OCI-LY3 (cell line): ENCODE results near the gene PRSS33.

Source experiments
- H2AFZ ChIP-seq: fragments of 200-600, 300-600 bp; shearing (Covaris generic); 2 replicates; pipeline ENCODE4 v1.6.0; 2014; ENCODE audit warnings: antibody characterized with exemption, low read depth, low read length
- H3K27ac ChIP-seq: fragments of 200-600, 300-600 bp; sonication (generic); 2 replicates; pipeline ENCODE4 v1.5.1; 2014; ENCODE audit warnings: mild to moderate bottlenecking, low read length, moderate library complexity, mixed read lengths
- H3K27me3 ChIP-seq: fragments of 200-600, 300-600 bp; sonication (generic); 2 replicates; pipeline ENCODE4 v1.6.1; 2014; ENCODE audit warnings: low read depth, low read length, mixed read lengths
- H3K36me3 ChIP-seq: fragments of 200-600, 300-600 bp; sonication (generic); replicated peaks from 2 replicates; pipeline ENCODE3; 2014; ENCODE audit warnings: low read depth, low read length, mixed read lengths
- H3K4me1 ChIP-seq: fragments of 300-600, 200-600 bp; sonication (generic); 2 replicates; pipeline ENCODE4 v1.6.1; 2014; ENCODE audit warnings: low read length, mixed read lengths
- H3K4me2 ChIP-seq: fragments of 200-600, 300-600 bp; sonication (generic); 2 replicates; pipeline ENCODE4 v1.6.1; 2014; ENCODE audit warnings: low read length, mixed read lengths
- H3K4me3 ChIP-seq: fragments of 300-600, 200-600 bp; sonication (generic); 2 replicates; pipeline ENCODE4 v1.5.1; 2014; ENCODE audit warnings: antibody characterized with exemption, mild to moderate bottlenecking, low read length, moderate library complexity
- H3K79me2 ChIP-seq: fragments of 300-600, 200-600 bp; shearing (Covaris generic); 2 replicates; pipeline ENCODE4 v1.6.1; 2014; ENCODE audit warnings: mild to moderate bottlenecking, low read length, mixed read lengths
- H3K9ac ChIP-seq: fragments of 300-600, 200-600 bp; shearing (Covaris generic); 2 replicates; pipeline ENCODE4 v1.6.0; 2014; ENCODE audit warnings: mild to moderate bottlenecking, low read length, moderate library complexity
- H3K9me3 ChIP-seq: fragments of 200-600, 300-600 bp; shearing (Covaris generic); 2 replicates; pipeline ENCODE4 v1.6.1; 2014; ENCODE audit warnings: low read length, mixed read lengths; ENCODE audit not compliant: insufficient read depth
- H4K20me1 ChIP-seq: fragments of 200-600, 300-600 bp; sonication (generic); 2 replicates; pipeline ENCODE4 v1.6.1; 2016; ENCODE audit warnings: low read length, mixed read lengths; ENCODE audit not compliant: insufficient read depth
- EZH2phosphoT487 ChIP-seq: fragments of 200-600 bp; shearing (Covaris generic); IDR thresholded peaks from 2 replicates; pipeline ENCODE4 v1.6.1; 2018; ENCODE audit warnings: antibody characterized with exemption, mixed run types, low read depth
- TF ChIP-seq, protein P1 (sequence below): fragments of 200-600, 300-600 bp; sonication (generic); IDR thresholded peaks from 2 replicates; pipeline ENCODE4 v1.5.1; 2014; ENCODE audit warnings: antibody characterized with exemption, low read length, low read depth

Gene PRSS33

DNA sequence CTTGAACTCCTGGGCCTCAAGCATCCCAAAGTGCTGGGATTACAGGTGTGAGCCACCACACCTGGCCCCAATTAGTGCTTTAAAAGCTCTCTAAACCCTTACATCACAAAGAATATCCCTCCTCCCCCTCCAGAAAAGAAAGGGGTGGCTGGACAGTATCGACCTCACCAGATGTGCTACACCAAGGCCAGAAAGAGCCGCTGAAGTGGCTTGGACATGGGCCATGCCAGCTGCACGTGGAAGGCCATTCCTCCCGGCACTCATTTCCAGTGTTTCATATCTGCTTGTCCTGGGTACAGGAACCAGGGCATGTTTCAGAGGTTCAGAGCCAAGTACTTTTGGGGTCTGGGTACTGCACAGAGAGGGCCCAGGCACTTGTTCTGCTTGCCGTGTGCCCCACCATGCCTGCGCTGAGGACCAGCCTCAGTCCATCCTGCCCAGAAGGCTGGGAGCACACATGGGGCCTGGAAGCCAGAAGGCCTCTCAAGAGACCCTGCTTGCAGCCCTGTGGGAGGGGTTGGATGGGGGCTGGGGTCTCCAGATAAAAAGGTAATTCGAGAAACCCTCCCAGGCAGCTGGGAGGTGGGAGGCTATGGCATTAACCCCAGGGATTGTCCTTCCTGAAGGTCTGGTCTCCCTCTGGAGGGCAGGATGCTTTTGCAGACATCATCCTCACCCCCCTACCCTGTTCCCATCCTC is 38.5 kb downstream of the PRSS33 start:
- Histone ChIP-seq H3K4me2 (no peak overlapping the region), H3K4me3 (no peak overlapping the region), H4K20me1 (peaks cover 9% of the 10 kb centered on the region), H3K36me3 (peaks cover 19% of the 10 kb centered on the region), H3K79me2 (peaks cover 34% of the 10 kb centered on the region), H2AFZ (no peak overlapping the region), H3K4me1 (peaks cover 9% of the 10 kb centered on the region), H3K27me3 (no peaks in the 10 kb centered on the region), H3K27ac (no peak overlapping the region), H3K9ac (no peak overlapping the region), H3K9me3 (no peaks in the 10 kb centered on the region)
- TF ChIP-seq, protein P1, sequence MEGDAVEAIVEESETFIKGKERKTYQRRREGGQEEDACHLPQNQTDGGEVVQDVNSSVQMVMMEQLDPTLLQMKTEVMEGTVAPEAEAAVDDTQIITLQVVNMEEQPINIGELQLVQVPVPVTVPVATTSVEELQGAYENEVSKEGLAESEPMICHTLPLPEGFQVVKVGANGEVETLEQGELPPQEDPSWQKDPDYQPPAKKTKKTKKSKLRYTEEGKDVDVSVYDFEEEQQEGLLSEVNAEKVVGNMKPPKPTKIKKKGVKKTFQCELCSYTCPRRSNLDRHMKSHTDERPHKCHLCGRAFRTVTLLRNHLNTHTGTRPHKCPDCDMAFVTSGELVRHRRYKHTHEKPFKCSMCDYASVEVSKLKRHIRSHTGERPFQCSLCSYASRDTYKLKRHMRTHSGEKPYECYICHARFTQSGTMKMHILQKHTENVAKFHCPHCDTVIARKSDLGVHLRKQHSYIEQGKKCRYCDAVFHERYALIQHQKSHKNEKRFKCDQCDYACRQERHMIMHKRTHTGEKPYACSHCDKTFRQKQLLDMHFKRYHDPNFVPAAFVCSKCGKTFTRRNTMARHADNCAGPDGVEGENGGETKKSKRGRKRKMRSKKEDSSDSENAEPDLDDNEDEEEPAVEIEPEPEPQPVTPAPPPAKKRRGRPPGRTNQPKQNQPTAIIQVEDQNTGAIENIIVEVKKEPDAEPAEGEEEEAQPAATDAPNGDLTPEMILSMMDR = no peak
- no peak for TF ChIP-seq EZH2phosphoT487

DNA sequence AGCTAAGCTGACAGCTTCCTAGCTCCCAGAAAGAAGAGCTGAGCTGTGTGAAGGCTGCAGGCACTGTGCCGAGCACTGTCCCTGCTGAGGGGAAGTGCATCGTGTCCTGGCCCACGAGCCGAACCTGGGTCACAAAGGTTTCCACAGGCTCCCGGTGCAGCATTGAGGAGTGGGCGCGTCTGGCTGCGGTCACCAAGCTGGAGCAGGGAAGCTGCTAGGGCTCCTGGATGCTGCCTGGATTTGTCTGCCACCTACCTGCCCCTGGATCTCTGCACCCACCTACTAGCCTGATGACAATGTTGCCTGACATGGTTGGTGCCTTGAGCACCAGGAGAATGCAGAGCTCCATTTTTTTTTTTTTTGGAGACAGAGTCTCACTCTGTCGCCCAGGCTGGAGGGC is 41.4 kb downstream of the PRSS33 start:
- Histone ChIP-seq H3K27me3 (no peaks in the 10 kb centered on the region), H3K36me3 (peaks cover 10% of the 10 kb centered on the region), H2AFZ (no peak overlapping the region), H3K4me1 (peaks cover 5% of the 10 kb centered on the region), H4K20me1 (no peaks in the 10 kb centered on the region), H3K9me3 (no peaks in the 10 kb centered on the region), H3K4me3 (no peak overlapping the region), H3K9ac (no peak overlapping the region), H3K27ac (no peak overlapping the region), H3K79me2 (peaks cover 12% of the 10 kb centered on the region), H3K4me2 (no peak overlapping the region)
- TF ChIP-seq, protein P1 = no peak
- no peak for TF ChIP-seq EZH2phosphoT487

DNA sequence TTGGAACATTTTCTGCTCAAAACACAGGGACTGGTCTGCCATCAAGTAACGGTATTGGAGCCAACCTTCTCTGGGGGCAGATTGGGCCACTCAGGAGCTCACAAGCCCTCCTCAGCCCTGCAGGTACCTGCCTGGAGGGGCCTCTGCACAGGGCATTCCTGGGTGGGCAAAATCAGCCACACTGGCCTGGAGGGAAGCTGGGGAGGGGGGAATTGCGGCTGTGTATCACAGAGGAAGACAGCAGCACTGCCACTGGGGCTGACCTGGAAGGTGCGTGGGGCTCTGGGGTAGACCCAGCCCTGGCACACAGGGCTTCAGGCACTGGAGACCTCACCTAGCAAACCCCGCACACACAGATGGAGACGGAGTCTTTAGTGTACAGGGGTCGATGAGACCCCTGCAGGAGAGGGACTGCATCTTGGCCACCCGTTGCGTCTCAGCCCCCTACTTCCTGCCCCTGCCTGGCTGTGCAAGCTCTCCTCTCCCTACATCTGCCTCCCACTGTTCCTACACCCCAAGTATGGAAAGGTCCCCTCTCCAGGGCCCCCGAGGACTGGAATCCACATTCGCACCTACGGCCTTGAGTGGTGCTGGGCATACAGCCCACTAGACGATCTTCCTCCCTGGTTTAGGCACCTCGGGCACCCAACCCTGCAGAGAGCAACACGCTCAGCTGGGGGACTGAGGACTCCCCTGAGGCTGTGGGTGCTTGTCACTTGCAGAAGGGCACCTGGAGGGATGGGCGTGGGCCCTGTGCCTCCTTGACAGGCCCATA is 42.1 kb downstream of the PRSS33 start:
- Histone ChIP-seq H3K9ac (no peak overlapping the region), H3K4me3 (no peak overlapping the region), H3K27me3 (no peaks in the 10 kb centered on the region), H2AFZ (no peak overlapping the region), H4K20me1 (no peaks in the 10 kb centered on the region), H3K36me3 (peaks cover 8% of the 10 kb centered on the region), H3K27ac (no peak overlapping the region), H3K79me2 (peaks cover 6% of the 10 kb centered on the region), H3K9me3 (no peaks in the 10 kb centered on the region), H3K4me1 (no peaks in the 10 kb centered on the region), H3K4me2 (no peak overlapping the region)
- TF ChIP-seq EZH2phosphoT487 = no peak
- TF ChIP-seq, protein P1 = no peak

DNA sequence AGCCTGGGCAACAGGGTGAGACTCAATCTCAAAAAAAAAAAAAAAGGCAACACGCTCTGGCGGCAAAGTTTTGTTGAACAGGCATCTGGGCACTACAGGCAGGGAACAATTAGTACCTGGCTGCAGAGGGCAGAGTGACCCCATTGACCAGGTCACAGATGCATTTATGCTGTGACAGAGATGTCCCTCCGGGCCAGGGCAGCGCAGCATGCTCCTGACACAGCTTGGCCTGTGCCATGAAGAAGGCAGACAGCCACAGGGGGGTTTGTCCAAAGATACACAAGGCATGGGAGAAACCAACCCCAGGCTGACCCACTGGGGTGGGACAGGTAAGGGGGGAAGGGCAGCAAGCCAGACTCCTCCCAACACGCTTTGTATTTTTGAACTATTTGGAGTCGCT is 42.6 kb downstream of the PRSS33 start:
- Histone ChIP-seq H3K27ac (no peak overlapping the region), H3K9ac (no peak overlapping the region)

More for the DNA sequence above, 42.6 kb downstream of the PRSS33 start:
- Histone ChIP-seq H3K36me3 (peaks cover 4% of the 10 kb centered on the region), H2AFZ (no peak overlapping the region), H3K4me2 (no peak overlapping the region), H3K4me1 (no peaks in the 10 kb centered on the region), H3K27me3 (no peaks in the 10 kb centered on the region), H4K20me1 (no peaks in the 10 kb centered on the region), H3K79me2 (no peaks in the 10 kb centered on the region; the same call in 1 of the 2 replicates), H3K9me3 (no peaks in the 10 kb centered on the region), H3K4me3 (no peak overlapping the region)
- TF ChIP-seq, protein P1 = no peak
- TF ChIP-seq EZH2phosphoT487 = no peak
